ENCODE measurements around the gene PXT1.
"Not testable (repeated sequence)": the region's sequence is repeated elsewhere in the genome, so short reads cannot be mapped to it uniquely, and the experiment has no call there.

Gene PXT1

GRCh38 chr6:36443471-36444428 is 1.1 kb upstream of the PXT1 start:
- no peak for DNase-seq

- DNase-seq = no peak
Measured at GRCh38 chr6:36442103-36442670, 467 bp downstream of the PXT1 start.

GRCh38 chr6:36441307-36441894 is 1.3 kb downstream of the PXT1 start:
- peak; percentile 92 for DNase-seq

GRCh38 chr6:36436466-36436865 is 6.2 kb downstream of the PXT1 start:
- DNase-seq = no peak

GRCh38 chr6:36432151-36432671 is 10.4 kb downstream of the PXT1 start:
- DNase-seq = no peak

- DNase-seq = no peak
Measured at GRCh38 chr6:36431197-36431596, 11.5 kb downstream of the PXT1 start.

GRCh38 chr6:36430351-36430750 is 12.3 kb downstream of the PXT1 start:
- no peak for DNase-seq

GRCh38 chr6:36428911-36429310 is 13.7 kb downstream of the PXT1 start:
- DNase-seq = no peak

- DNase-seq = no peak
Measured at GRCh38 chr6:36426622-36427021, 16.0 kb downstream of the PXT1 start.

GRCh38 chr6:36423101-36423824 is 19.4 kb downstream of the PXT1 start:
- peak; percentile 99 for DNase-seq

GRCh38 chr6:36422714-36423100 is 19.9 kb downstream of the PXT1 start:
- no peak for DNase-seq

- DNase-seq = no peak
Measured at GRCh38 chr6:36419310-36419709, 23.3 kb downstream of the PXT1 start.

GRCh38 chr6:36418558-36418957 is 24.1 kb downstream of the PXT1 start:
- no peak for DNase-seq

- no peak for DNase-seq
Measured at GRCh38 chr6:36414481-36414880, 28.2 kb downstream of the PXT1 start.

GRCh38 chr6:36413489-36414480 is 28.9 kb downstream of the PXT1 start:
- DNase-seq = no peak

GRCh38 chr6:36409718-36410117 is 32.9 kb downstream of the PXT1 start:
- not testable (repeated sequence) for DNase-seq

- no peak for DNase-seq
Measured at GRCh38 chr6:36404164-36404563, 38.5 kb downstream of the PXT1 start.

GRCh38 chr6:36402481-36402880 is 40.2 kb downstream of the PXT1 start:
- DNase-seq = no peak

- DNase-seq = no peak
Measured at GRCh38 chr6:36399970-36400369, 42.7 kb downstream of the PXT1 start.

GRCh38 chr6:36392621-36393020 is 50.0 kb downstream of the PXT1 start:
- no peak for DNase-seq

GRCh38 chr6:36389353-36389752 is 53.3 kb downstream of the PXT1 start:
- no peak for DNase-seq
